GM19452 (cell line): ENCODE results near the gene PREX1.

Experiments used
- ATAC-seq: cut with Tn5 transposase; IDR thresholded peaks from one replicate; pipeline ENCODE4 v1.9.1; 2021; ENCODE audit not compliant: unreplicated experiment

Gene PREX1

GRCh38 chr20:48737434-48738093 lies 90.2 kb downstream of the PREX1 start:
- ATAC-seq = no peak

- no peak for ATAC-seq
These were observed 91.2 kb downstream of the PREX1 start for GRCh38 chr20:48736636-48737035.

DNA sequence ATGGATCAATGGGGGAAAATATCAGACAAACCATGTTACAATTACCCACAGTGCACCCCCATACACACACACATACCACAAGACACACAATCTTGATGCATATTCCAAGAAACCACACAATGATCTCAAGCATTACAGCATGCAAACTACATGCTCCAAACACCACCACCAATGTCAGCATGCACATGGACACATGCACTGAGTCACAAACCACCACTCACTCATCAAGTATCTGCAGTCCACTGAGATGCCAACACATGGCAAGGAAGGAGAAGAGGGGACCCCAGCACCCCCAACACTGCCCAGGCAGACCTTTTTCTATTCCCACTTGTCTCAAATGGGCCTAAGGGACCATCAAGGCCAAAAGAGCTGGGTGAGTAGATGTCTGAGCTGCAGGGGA lies 91.6 kb downstream of the PREX1 start:
- ATAC-seq = no peak

DNA sequence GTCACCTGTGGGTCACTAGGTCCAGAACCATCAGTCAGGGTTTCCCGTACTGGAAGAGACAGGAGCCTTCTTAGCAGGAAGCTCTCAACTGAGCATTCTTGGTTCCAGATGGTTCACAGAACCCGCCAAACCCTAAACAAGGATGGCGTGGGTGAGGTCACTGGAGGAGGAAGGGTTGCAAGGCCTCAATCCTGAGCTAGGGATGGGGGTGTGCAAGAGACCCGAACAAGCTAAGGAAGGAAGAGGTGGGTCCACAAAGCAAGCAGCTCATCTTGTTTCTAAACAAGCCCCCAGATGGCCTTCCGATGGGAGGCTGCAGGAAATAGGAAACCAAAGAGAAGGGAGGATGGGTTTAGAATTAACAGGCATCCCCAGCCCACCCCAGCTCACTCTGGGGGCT lies 92.7 kb downstream of the PREX1 start:
- ATAC-seq = no peak

DNA sequence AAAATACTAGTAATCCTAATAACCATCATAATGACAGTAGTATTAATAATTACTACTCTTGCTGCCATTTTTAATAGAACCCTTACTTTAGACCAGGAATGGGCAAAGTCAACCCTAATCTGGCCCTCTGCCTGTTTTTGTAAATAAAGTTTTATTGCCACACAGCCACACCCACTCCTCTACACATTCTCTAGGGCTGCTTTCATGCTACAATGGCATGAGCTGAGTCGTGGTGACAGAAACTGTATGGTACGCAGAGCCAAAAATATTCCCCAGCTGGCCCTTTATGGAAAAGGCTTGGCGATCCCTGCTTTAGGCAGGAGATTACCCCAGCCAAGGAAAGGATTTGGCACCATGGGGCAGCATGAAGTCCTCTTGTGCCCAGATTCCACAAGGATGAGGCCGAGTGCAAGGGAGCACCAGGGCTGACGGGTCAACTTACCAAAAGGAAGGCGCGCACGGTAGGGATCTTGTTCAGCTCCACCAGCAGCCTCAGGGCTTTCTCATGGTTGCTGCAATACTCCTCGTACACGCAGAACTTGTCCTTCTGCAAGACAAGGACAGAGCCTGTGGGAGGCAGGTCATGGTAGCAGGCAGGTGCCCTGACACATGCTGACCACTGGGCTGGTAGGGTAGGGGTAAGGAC lies 93.6 kb downstream of the PREX1 start:
- ATAC-seq = no peak

- no peak for ATAC-seq
These were observed 94.5 kb downstream of the PREX1 start for GRCh38 chr20:48733296-48733790.

GRCh38 chr20:48732081-48732829 lies 95.5 kb downstream of the PREX1 start:
- ATAC-seq = no peak

GRCh38 chr20:48731536-48731935 lies 96.3 kb downstream of the PREX1 start:
- no peak for ATAC-seq

GRCh38 chr20:48730977-48731376 lies 96.8 kb downstream of the PREX1 start:
- no peak for ATAC-seq

- no peak for ATAC-seq
These were observed 98.3 kb downstream of the PREX1 start for GRCh38 chr20:48729538-48729937.

DNA sequence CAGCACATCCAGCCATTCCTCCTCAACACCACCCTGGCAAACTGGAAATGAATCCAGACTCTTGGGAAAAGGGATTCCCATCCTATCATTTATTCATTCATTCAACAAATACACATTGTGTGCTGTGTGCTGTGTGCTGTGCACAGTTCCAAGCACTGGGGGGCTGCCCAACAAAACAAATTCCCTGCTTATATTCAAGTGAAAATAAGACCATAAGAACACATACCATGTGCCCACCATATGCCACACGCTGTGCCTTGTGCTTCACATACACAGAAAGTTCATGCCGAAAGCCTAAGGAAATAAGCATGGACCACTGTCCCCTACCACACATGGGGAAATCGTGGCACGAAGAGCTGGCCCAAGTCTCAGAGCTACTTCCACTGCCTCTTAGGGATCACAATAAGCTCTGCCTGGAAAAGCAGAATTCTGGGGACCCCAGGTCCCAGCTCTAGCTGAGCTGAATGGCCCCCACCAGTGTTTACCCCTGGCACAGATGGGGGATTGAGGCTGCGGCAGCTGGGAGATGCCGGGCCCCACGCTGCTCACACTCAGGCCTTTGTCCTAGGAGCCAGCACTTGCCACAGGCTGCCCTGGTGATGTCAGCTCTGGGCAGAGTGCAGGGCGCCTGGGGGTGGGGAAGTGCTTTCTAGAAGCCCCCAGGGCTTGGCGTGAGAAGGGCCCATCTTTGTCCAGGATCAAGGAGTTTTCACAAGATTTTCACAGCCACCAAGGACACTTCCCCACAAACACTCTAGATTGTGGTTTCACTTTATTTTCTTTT lies 99.6 kb downstream of the PREX1 start:
- no peak for ATAC-seq

DNA sequence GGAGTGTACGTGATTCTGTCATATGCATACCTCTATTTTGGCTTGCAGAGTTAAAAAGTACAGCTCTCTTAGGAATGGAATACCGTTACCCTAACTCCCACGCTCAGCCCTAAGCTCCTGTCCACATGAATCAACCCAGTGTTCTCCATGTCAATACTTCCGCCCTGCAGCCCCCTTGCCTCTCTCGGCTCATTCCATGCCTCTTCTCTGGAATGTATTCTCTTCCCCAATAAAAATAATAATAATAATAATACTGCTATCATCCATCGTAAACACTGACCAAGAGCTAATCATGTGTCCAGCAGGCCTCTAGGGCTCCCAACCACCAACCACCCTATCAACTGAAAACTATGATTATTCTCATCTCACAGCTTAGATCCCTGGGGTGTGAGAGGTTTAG lies 100.6 kb downstream of the PREX1 start:
- ATAC-seq = no peak

GRCh38 chr20:48725555-48725991 lies 102.2 kb downstream of the PREX1 start:
- ATAC-seq = no peak

DNA sequence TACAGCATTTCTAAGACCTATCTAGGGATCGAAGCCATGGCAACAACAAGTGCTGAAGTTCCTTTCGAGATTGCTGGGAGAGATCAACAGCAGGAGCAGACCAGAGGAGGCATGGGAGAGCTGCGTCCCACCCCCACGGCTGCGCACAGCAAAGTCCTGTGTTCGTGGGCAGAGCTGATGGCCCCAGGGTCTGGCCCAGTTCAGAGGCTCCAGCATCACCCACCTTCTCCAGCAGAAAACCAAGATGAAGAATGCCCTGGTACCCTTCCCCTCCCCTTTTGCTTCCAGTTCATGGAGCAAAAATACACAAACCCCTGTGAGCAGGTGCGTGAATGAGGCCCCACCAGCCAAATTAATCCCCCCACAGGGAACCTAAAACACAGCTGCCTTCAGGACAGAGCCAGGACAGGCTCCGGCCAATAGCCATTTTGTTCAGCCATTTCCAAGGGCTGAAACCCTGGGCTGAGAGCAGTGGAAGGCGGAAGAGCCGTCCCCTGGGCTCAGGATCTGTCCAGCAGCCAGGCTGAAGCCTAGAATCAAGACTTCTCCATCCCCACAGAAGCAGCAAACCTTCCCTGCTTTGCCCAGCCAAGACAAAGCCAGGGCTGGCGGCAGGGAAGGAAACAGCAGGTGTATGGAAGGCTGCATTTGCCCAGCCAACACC lies 102.8 kb downstream of the PREX1 start:
- ATAC-seq = no peak

GRCh38 chr20:48724382-48724781 lies 103.4 kb downstream of the PREX1 start:
- ATAC-seq = no peak

GRCh38 chr20:48723308-48724264 lies 104.2 kb downstream of the PREX1 start:
- ATAC-seq = no peak

DNA sequence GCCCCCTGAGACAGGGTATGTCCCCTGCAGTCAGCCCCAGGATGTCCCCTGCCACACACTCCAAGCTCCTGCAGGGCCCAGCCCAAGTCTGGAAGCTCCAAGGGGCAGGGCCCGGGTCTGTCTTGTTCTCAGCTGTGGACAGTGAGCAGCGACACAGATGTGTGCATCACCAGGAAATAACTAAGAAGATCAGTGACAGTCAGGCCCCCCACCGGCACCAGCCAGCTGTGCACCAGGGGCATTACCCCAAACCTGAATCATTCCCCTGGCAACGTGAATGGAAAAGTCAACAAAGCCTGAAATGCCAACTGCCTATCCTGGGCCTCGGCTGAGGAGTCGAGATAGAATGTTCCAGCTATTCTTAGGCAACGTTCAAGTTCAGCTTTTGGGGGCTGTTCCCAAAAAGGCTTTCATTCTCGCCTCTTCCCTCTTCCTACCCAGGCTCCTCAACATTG lies 105.0 kb downstream of the PREX1 start:
- ATAC-seq = no peak

- no peak for ATAC-seq
These were observed 105.6 kb downstream of the PREX1 start for GRCh38 chr20:48722002-48722731.
